AG09309 (cell line): ENCODE measurements around the gene AKAP6.

ENCODE experiments used
- DNase-seq: peaks from one replicate; pipeline ENCODE4 v3.0.0-alpha.2; 2010; ENCODE audit warnings: low read depth
- H3K4me3 ChIP-seq: 2 replicates; pipeline ENCODE4 v1.5.1; 2011; ENCODE audit warnings: mild to moderate bottlenecking, low read depth, low read length, moderate library complexity; ENCODE audit not compliant: control insufficient read depth
- CTCF ChIP-seq: IDR thresholded peaks from 2 replicates; pipeline ENCODE4 v1.5.1; 2011; ENCODE audit warnings: mild to moderate bottlenecking, low read depth, low read length, inconsistent platforms; ENCODE audit not compliant: insufficient read depth, control insufficient read depth; ENCODE audit errors: missing control alignments

AKAP6 gene

DNA sequence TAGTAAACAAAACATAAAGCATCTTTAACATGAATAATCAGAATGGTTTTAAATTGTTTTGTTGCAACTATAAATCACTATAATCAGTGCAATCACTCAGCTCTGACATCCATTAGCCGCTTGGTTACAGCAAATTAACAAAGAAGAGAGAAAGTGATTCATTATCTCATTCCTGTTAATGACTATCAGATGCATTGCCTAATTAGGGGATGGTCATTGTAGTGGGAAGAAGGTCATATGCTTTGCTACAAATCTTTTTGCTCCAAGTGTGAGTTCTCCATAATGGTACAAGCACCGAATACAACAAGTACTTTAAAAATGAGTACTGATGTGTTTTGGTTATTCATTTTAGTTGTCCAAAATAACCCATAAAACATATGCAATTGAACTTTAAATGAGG lies 272.0 kb downstream of the AKAP6 start:
- DNase-seq: no peak
- no peak for TF ChIP-seq CTCF
- no peak overlapping the region for H3K4me3 ChIP-seq

GRCh38 chr14:32601906-32602305 lies 272.8 kb downstream of the AKAP6 start:
- no peak overlapping the region for H3K4me3 ChIP-seq
- no peak for TF ChIP-seq CTCF
- no peak for DNase-seq

DNA sequence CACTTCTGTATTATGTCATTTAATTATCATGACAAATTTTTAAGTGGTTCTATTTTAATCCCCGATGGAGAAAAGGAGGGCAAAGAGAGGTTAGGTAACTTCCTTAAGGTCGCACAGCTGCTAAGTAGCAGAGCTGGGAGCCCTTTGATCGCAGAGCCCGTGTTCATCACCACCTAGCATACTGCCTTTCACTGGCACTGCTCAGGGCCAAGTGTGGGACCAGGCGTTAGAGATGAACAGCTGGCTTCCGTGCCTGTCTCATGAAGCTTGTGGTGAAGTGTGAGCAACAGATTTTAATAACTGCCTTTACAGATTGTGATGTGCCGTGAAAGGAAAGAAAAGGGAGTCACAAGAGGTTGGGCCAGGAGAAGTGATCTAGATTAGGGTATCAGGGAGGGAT lies 273.6 kb downstream of the AKAP6 start:
- H3K4me3 ChIP-seq: no peak overlapping the region
- TF ChIP-seq CTCF: no peak
- no peak for DNase-seq

- no peak for DNase-seq
These were observed 275.0 kb downstream of the AKAP6 start for GRCh38 chr14:32603992-32604565.

DNA sequence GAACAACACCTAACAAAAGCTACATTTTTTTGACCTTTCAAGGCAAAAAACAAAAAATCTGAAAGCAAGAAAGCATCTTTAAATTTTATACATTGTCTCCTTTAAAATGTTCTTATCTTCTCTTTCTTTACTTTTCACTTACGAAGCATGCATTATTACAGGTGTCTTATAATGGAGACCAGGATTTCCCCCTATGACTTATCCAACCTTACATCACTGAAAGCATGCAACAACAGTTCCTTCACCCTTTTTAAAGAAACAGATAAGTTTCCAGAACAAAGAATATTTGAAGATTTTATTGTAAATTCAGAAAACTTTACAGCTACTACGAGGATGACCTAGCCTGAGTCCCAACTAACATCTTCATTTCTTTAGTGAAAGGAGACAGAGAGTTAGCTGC lies 277.2 kb downstream of the AKAP6 start:
- TF ChIP-seq CTCF: no peak
- DNase-seq: no peak

More at GRCh38 chr14:32603992-32604565, 275.0 kb downstream of the AKAP6 start:
- H3K4me3 ChIP-seq: no peak overlapping the region
- no peak for TF ChIP-seq CTCF

DNA sequence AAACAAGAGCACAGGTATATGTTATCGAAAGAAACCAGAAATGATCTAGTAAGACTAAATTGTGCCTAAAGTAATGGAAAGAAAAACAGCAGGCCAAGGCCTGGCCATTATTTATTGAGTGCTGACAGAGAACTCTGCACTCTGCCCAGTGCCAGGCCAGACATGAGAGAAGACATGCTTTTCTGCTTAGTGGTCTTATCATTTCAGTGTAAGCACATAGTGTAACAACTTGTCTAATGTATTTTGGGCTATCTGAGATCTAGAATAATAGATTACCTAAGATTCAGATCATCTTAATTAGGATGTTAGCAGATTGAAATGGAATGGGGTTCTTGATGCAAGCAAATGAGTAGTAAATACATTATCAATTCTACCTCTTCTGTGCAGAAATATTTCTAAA lies 278.3 kb downstream of the AKAP6 start:
- no peak for TF ChIP-seq CTCF
- no peak for DNase-seq

More for the DNA sequence above, 277.2 kb downstream of the AKAP6 start:
- no peak overlapping the region for H3K4me3 ChIP-seq

DNA sequence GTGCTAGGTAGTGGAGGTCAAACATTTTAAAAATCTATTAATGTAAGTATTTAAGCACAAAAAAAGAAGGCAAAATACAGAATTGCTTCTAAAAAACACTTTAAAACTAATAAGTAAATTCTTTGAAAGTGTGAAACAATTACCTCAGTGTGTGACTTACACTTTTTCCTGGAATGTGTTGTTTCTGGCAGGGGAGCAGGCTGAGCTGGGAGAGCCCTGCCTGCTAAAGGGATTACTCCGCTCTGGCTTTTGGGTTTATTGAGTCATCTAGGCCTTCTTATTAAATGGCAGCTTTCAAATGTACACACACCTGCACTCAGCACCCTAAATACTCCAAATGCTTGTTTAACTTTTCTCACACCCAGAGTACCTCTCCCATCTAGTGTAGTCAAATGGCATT lies 279.8 kb downstream of the AKAP6 start:
- DNase-seq: no peak
- H3K4me3 ChIP-seq: no peak overlapping the region
- TF ChIP-seq CTCF: no peak

More for the DNA sequence above, 278.3 kb downstream of the AKAP6 start:
- H3K4me3 ChIP-seq: no peak overlapping the region
